H1 (cell line): ENCODE data around the gene DSP. TPM values are rescaled to one million over a fixed set of nuclear protein-coding genes. Genes with fewer than 3 reads are reported as not detected.

Source experiments
- CTCF ChIA-PET: fragments of 300-600 bp; sonication (Branson Sonifier 250); formaldehyde crosslinking; loops from one replicate; lab custom pipeline; 2021; ENCODE audit not compliant: partially characterized antibody; lab: Charles Lee
- POLR2A ChIA-PET: fragments of 300-600 bp; sonication (Branson Sonifier 250); formaldehyde crosslinking; loops from one replicate; lab custom pipeline; 2021; ENCODE audit warnings: inconsistent platforms; ENCODE audit not compliant: partially characterized antibody; lab: Charles Lee
- DNase-seq, 2 experiments: peaks; one replicate each; pipeline versions ENCODE4 v3.0.0 to v3.0.0-alpha.2; 2010 to 2022; ENCODE audit warnings: low spot score in 2 of 2, low read depth in 1 of 2, mixed read lengths in 1 of 2
- FAIRE-seq: peaks from 2 replicates; lab custom pipeline; 2011; peaks lifted over from hg19 to GRCh38; lab: Jason Lieb, UNC
- H2AFZ ChIP-seq: 2 replicates; pipeline ENCODE4 v1.8.1; 2012; ENCODE audit warnings: low read length, inconsistent platforms
- H2AK5ac ChIP-seq: 2 replicates; pipeline ENCODE4 v1.6.1; 2013; ENCODE audit warnings: low read depth, low read length
- H2BK120ac ChIP-seq: replicated peaks from 2 replicates; pipeline ENCODE3; 2013; ENCODE audit warnings: low read depth, low read length, inconsistent platforms
- H2BK12ac ChIP-seq: 2 replicates; pipeline ENCODE4 v1.6.1; 2013; ENCODE audit warnings: low read depth, low read length
- H2BK15ac ChIP-seq: 2 replicates; pipeline ENCODE4 v1.6.1; 2013; ENCODE audit warnings: low read length
- H2BK20ac ChIP-seq: 2 replicates; pipeline ENCODE4 v1.6.1; 2013; ENCODE audit warnings: low read length
- H2BK5ac ChIP-seq: 2 replicates; pipeline ENCODE4 v1.6.1; 2013; ENCODE audit warnings: low read depth, low read length
- H3K14ac ChIP-seq: 2 replicates; pipeline ENCODE4 v1.6.1; 2013; ENCODE audit warnings: inconsistent platforms; ENCODE audit not compliant: insufficient read length
- H3K18ac ChIP-seq: 2 replicates; pipeline ENCODE4 v1.6.1; 2013; ENCODE audit warnings: low read length; ENCODE audit errors: extremely low read depth
- H3K23ac ChIP-seq: 2 replicates; pipeline ENCODE4 v1.6.1; 2013; ENCODE audit warnings: inconsistent platforms; ENCODE audit not compliant: insufficient read length
- H3K23me2 ChIP-seq: 2 replicates; pipeline ENCODE4 v1.6.1; 2013; ENCODE audit warnings: low read depth, low read length
- H3K27ac ChIP-seq: 2 replicates; pipeline ENCODE4 v1.6.1; 2011; ENCODE audit warnings: low read depth, low read length, inconsistent platforms
- H3K27me3 ChIP-seq, 4 experiments: replicated peaks in 1 of 4; 1 replicate in 1 of 4; 2 replicates in 3 of 4; pipeline versions ENCODE4 v1.6.1 to v1.8.1; 2011 to 2013; ENCODE audit warnings: low read length in 3 of 4, mild to moderate bottlenecking in 3 of 4, inconsistent platforms in 2 of 4, mixed read lengths in 2 of 4, moderate library complexity in 1 of 4; ENCODE audit not compliant: control insufficient read depth in 3 of 4, insufficient read depth in 3 of 4; ENCODE audit errors: extremely low read depth in 1 of 4
- H3K36me3 ChIP-seq, 4 experiments: 2 replicates each; pipeline versions ENCODE4 v1.6.1 to v1.8.1; 2011 to 2013; ENCODE audit warnings: mild to moderate bottlenecking in 4 of 4, low read length in 3 of 4, moderate library complexity in 2 of 4, control low read depth in 1 of 4, inconsistent platforms in 1 of 4; ENCODE audit not compliant: insufficient read depth in 4 of 4, control insufficient read depth in 2 of 4
- H3K4ac ChIP-seq: replicated peaks from 2 replicates; pipeline ENCODE3; 2013; ENCODE audit warnings: low read length, low read depth, mixed read lengths, inconsistent platforms; ENCODE audit not compliant: insufficient read length
- H3K4me1 ChIP-seq, 4 experiments: replicated peaks in 1 of 4; 1 replicate in 1 of 4; 2 replicates in 3 of 4; pipeline versions ENCODE4 v1.6.1 to v1.8.1; 2011 to 2013; ENCODE audit warnings: low read length in 3 of 4, inconsistent platforms in 2 of 4, mixed read lengths in 1 of 4; ENCODE audit not compliant: insufficient read depth in 4 of 4, control insufficient read depth in 3 of 4
- H3K4me2 ChIP-seq, 2 experiments: 2 replicates each; pipeline versions ENCODE4 v1.6.1 to v1.8.1; 2011 to 2013; ENCODE audit warnings: low read depth in 2 of 2, low read length in 2 of 2, control low read depth in 1 of 2, inconsistent platforms in 1 of 2, mild to moderate bottlenecking in 1 of 2; ENCODE audit not compliant: insufficient read depth in 1 of 2
- H3K4me3 ChIP-seq, 4 experiments: fragments of 200-600, 300-600 bp in 1 of 4; sonication (generic), shearing (Covaris generic), sonication (Bioruptor Twin) in 1 of 4; 2 replicates each; pipeline versions ENCODE4 v1.5.1 to v1.8.1; 2011 to 2016; ENCODE audit warnings: low read length in 4 of 4, low read depth in 3 of 4, control low read depth in 2 of 4, inconsistent platforms in 2 of 4, mild to moderate bottlenecking in 2 of 4, mixed read lengths in 1 of 4, moderate library complexity in 1 of 4; ENCODE audit not compliant: insufficient read depth in 2 of 4; ENCODE audit errors: extremely low read depth in 1 of 4
- H3K56ac ChIP-seq: replicated peaks from 2 replicates; pipeline ENCODE3; 2013; ENCODE audit warnings: low read depth, mild to moderate bottlenecking, mixed read lengths, low read length, inconsistent platforms; ENCODE audit not compliant: insufficient read length
- H3K79me1 ChIP-seq: 2 replicates; pipeline ENCODE4 v1.6.1; 2013; ENCODE audit warnings: low read depth, low read length, control low read depth
- H3K79me2 ChIP-seq, 2 experiments: 2 replicates each; pipeline versions ENCODE4 v1.6.1 to v1.8.1; 2012 to 2013; ENCODE audit warnings: low read length in 2 of 2, mild to moderate bottlenecking in 2 of 2, inconsistent platforms in 1 of 2; ENCODE audit not compliant: insufficient read depth in 2 of 2, control insufficient read depth in 1 of 2
- H3K9ac ChIP-seq, 4 experiments: replicated peaks in 1 of 4; 1 replicate in 1 of 4; 2 replicates in 3 of 4; pipeline versions ENCODE4 v1.6.1 to v1.8.1; 2011 to 2013; ENCODE audit warnings: low read depth in 3 of 4, low read length in 3 of 4, control low read depth in 2 of 4, mild to moderate bottlenecking in 2 of 4, moderate library complexity in 2 of 4, inconsistent platforms in 1 of 4; ENCODE audit errors: extremely low read depth in 1 of 4
- H3K9me3 ChIP-seq, 2 experiments: 2 replicates each; pipeline versions ENCODE4 v1.6.1 to v1.8.1; 2012 to 2013; ENCODE audit warnings: mild to moderate bottlenecking in 2 of 2, moderate library complexity in 2 of 2, control low read depth in 1 of 2, inconsistent platforms in 1 of 2, low read depth in 1 of 2, low read length in 1 of 2, mixed read lengths in 1 of 2; ENCODE audit not compliant: insufficient read depth in 2 of 2
- H4K20me1 ChIP-seq, 2 experiments: replicated peaks in 1 of 2; 2 replicates each; pipeline versions ENCODE3 to v1.8.1; 2011 to 2013; ENCODE audit warnings: inconsistent platforms in 2 of 2, low read length in 2 of 2, mild to moderate bottlenecking in 1 of 2; ENCODE audit not compliant: insufficient read depth in 2 of 2, control insufficient read depth in 1 of 2
- H4K5ac ChIP-seq: 2 replicates; pipeline ENCODE4 v1.6.1; 2013; ENCODE audit warnings: low read length, low read depth, mixed read lengths, inconsistent platforms; ENCODE audit not compliant: insufficient read length
- H4K8ac ChIP-seq: 2 replicates; pipeline ENCODE4 v1.8.0; 2013; ENCODE audit warnings: mild to moderate bottlenecking, moderate library complexity, low read length, inconsistent platforms; ENCODE audit not compliant: insufficient read depth; ENCODE audit errors: extremely low read depth
- H4K91ac ChIP-seq: replicated peaks from 2 replicates; pipeline ENCODE3; 2013; ENCODE audit warnings: low read length, mixed read lengths, inconsistent platforms; ENCODE audit not compliant: insufficient read length
- BACH1 ChIP-seq: IDR thresholded peaks from 2 replicates; pipeline ENCODE4 v1.6.1; 2012; ENCODE audit warnings: low read length, improper control_type of control experiment
- BCL11A ChIP-seq, 2 experiments: IDR thresholded peaks; one replicate each; pipeline ENCODE4 v1.6.1; 2011; ENCODE audit warnings: low read depth in 2 of 2, low read length in 2 of 2, mild to moderate bottlenecking in 2 of 2
- CHD2 ChIP-seq: IDR thresholded peaks from 2 replicates; pipeline ENCODE4 v1.6.1; 2012; ENCODE audit warnings: low read length, improper control_type of control experiment
- CREB1 ChIP-seq: IDR thresholded peaks from 2 replicates; pipeline ENCODE4 v1.6.1; 2012; ENCODE audit warnings: inconsistent platforms
- EP300 ChIP-seq, 2 experiments: IDR thresholded peaks; 1 replicate in 1 of 2; 2 replicates in 1 of 2; pipeline ENCODE4 v1.6.1; 2011 to 2012; ENCODE audit warnings: low read depth in 2 of 2, low read length in 2 of 2, mild to moderate bottlenecking in 2 of 2, borderline replicate concordance in 1 of 2, inconsistent platforms in 1 of 2, moderate library complexity in 1 of 2
- FOSL1 ChIP-seq: IDR thresholded peaks from 2 replicates; pipeline ENCODE4 v1.6.1; 2011; ENCODE audit warnings: mild to moderate bottlenecking, low read depth, low read length, moderate library complexity; ENCODE audit not compliant: insufficient read depth
- MAFK ChIP-seq: IDR thresholded peaks from 2 replicates; pipeline ENCODE4 v1.6.1; 2012; ENCODE audit warnings: low read depth, mild to moderate bottlenecking, improper control_type of control experiment, low read length
- PHF8 ChIP-seq: fragments of 200-600 bp; sonication (generic); conservative IDR thresholded peaks from 2 replicates; pipeline ENCODE4 v1.7.1; 2012; ENCODE audit warnings: low read depth, mild to moderate bottlenecking, inconsistent platforms, low read length, moderate library complexity
- POLR2AphosphoS5 ChIP-seq: IDR thresholded peaks from 2 replicates; pipeline ENCODE4 v1.6.1; 2011; ENCODE audit warnings: low read depth, low read length
- RXRA ChIP-seq: IDR thresholded peaks from 2 replicates; pipeline ENCODE4 v1.6.1; 2011; ENCODE audit warnings: low read depth, mild to moderate bottlenecking, low read length, moderate library complexity; ENCODE audit not compliant: insufficient read depth
- SIX5 ChIP-seq: IDR thresholded peaks from 2 replicates; pipeline ENCODE4 v1.6.1; 2011; ENCODE audit warnings: mild to moderate bottlenecking, low read depth, low read length
- USF2 ChIP-seq: IDR thresholded peaks from 2 replicates; pipeline ENCODE4 v1.6.1; 2011; ENCODE audit warnings: low read length, improper control_type of control experiment
- ZNF274 ChIP-seq: IDR thresholded peaks from 2 replicates; pipeline ENCODE4 v1.7.0; 2012; ENCODE audit warnings: low read length, borderline replicate concordance; ENCODE audit errors: extremely low read depth
- WGBS, 2 experiments: shearing (Covaris generic) in 1 of 2; methylation state at CpG; one replicate each; pipeline versions ENCODE4 v1.1.6 to v1.1.7; 2013 to 2015; ENCODE audit warnings: low lambda C conversion rate in 2 of 2, mixed read lengths in 2 of 2, inconsistent platforms in 1 of 2, low coverage in 1 of 2, missing lambda C conversion rate in 1 of 2; ENCODE audit not compliant: insufficient replicate concordance in 2 of 2, insufficient coverage in 1 of 2, insufficient read length in 1 of 2; ENCODE audit errors: extremely low coverage in 1 of 2, missing lambda C conversion rate in 1 of 2; 5-methylcytosine and 5-hydroxymethylcytosine counted together
- polyA plus RNA-seq, 7 experiments: library from polyadenylated mRNA; depleted of rRNA in 3 of 7; stranded (reverse) in 5 of 7; unstranded in 2 of 7; fragments of >200 nt in 5 of 7; fragments of 200-250 nt in 2 of 7; gene quantifications; 1 replicate in 5 of 7; 2 replicates in 1 of 7; 4 replicates in 1 of 7; pipeline versions ENCODE4 v1.2.1 to v1.2.3, GENCODE V29; 2011 to 2013; ENCODE audit warnings: missing spikeins in 2 of 7, mixed read lengths in 2 of 7
- total RNA-seq: library from RNA; stranded (reverse); fragmentation: NEBNext Ultra II Directional; extraction: Animal tissue kit (Norgen Biotek cat#: 25700); gene quantifications from 2 replicates; pipeline ENCODE4 v1.2.1, GENCODE V29; 2021

DSP gene
- total and polyA plus RNA-seq, 2 of the 8 experiments (the other 6 are each of a cell fraction or from before 2014, with no cell fraction given) = 14.3 to 48.5 TPM

- no peaks in the 10 kb centered on the region for H3K79me1 ChIP-seq
- no peaks in the 10 kb centered on the region for H3K9me3 ChIP-seq
- no peak overlapping the region for H3K4ac ChIP-seq
- no peak overlapping the region for H3K4me3 ChIP-seq
- H3K14ac ChIP-seq = no peak overlapping the region
- no peak overlapping the region for H2AK5ac ChIP-seq
- H3K36me3 ChIP-seq = peaks cover 20 to 81% (median 55%) of the 10 kb centered on the region in 4 experiments
- ChIA-PET POLR2A (no interaction called here), CTCF (interaction anchor here (0.5 to 1.6 kb wide), 5 partner anchors 13 to 658 kb away, joined by 3 to 4 read pairs (median 3); partner anchors contain the start of genes CAGE1 and RIOK1)
- no peak overlapping the region for H2BK20ac ChIP-seq
- H2BK5ac ChIP-seq = no peak overlapping the region
- H4K8ac ChIP-seq = no peak overlapping the region
- H3K18ac ChIP-seq = no peak overlapping the region
- TF ChIP-seq EP300 (IDR thresholded peaks at IDR 0.05; ENCODE audit: borderline replicate concordance in 1 of 2, low read depth in 2 of 2, low read length in 2 of 2) = no peak
- no peak for TF ChIP-seq CREB1
- no peak for TF ChIP-seq SIX5
- TF ChIP-seq ZNF274 = no peak
- no peak for TF ChIP-seq CHD2
- no peak for TF ChIP-seq BCL11A (IDR thresholded peaks at IDR 0.05; ENCODE audit: low read depth in 2 of 2, low read length in 2 of 2)
- no peak for TF ChIP-seq POLR2AphosphoS5
- TF ChIP-seq PHF8 = no peak
- TF ChIP-seq MAFK = no peak
- no peak for TF ChIP-seq USF2
- no peak for TF ChIP-seq RXRA
- no peak for TF ChIP-seq BACH1
- no peak for TF ChIP-seq FOSL1
- DNase-seq (no peak), FAIRE-seq (no peak)
- no peak overlapping the region for H4K5ac ChIP-seq
- no peak overlapping the region for H3K4me2 ChIP-seq
- no peak overlapping the region for H3K9ac ChIP-seq
- WGBS, 2 experiments = 94% methylated on average over 14 of the region's 14 CpGs; no CpG with 5 or more reads in 1 of the 2 experiments
- H2AFZ ChIP-seq = no peak overlapping the region
- no peak overlapping the region for H4K91ac ChIP-seq
- H3K27ac ChIP-seq = no peak overlapping the region
- no peak overlapping the region for H2BK120ac ChIP-seq
- H3K4me1 ChIP-seq = no peaks in the 10 kb centered on the region
- no peaks in the 10 kb centered on the region for H3K27me3 ChIP-seq
- H3K23ac ChIP-seq = no peak overlapping the region
- no peaks in the 10 kb centered on the region for H3K23me2 ChIP-seq
- H2BK12ac ChIP-seq = no peak overlapping the region
- H3K56ac ChIP-seq = no peak overlapping the region
- no peaks in the 10 kb centered on the region for H4K20me1 ChIP-seq
- no peak overlapping the region for H2BK15ac ChIP-seq
- no peaks in the 10 kb centered on the region for H3K79me2 ChIP-seq
These were observed 39.6 kb downstream of the DSP start for GRCh38 chr6:7580927-7581618.
